Renal pelvis (tissue), 4 donors: ENCODE results near the gene TBC1D5. TPM values are rescaled to one million over a fixed set of nuclear protein-coding genes. Genes with fewer than 3 reads are reported as not detected.

Experiments
- DNase-seq: peaks from one replicate; pipeline ENCODE4 v3.0.0-alpha.2; 2013
- polyA plus RNA-seq, 3 donors: library from polyadenylated mRNA; unstranded; fragments of 120-200 nt; gene quantifications; one replicate each; pipeline ENCODE4 v1.2.1, GENCODE V29; 2013; ENCODE audit not compliant: insufficient read length in 3 of 3

Gene TBC1D5
- polyA plus RNA-seq, 3 donors = 46.4 to 52.8 (median 48.8) TPM

GRCh38 chr3:17179381-17180205 lies 562.8 kb downstream of the TBC1D5 start:
- DNase-seq = no peak

GRCh38 chr3:17176757-17177156 lies 565.7 kb downstream of the TBC1D5 start:
- DNase-seq = no peak

GRCh38 chr3:17175187-17175807 lies 567.1 kb downstream of the TBC1D5 start:
- DNase-seq = no peak

- no peak for DNase-seq
Observed at GRCh38 chr3:17166369-17166768, 576.1 kb downstream of the TBC1D5 start.

GRCh38 chr3:17162116-17162515 lies 580.3 kb downstream of the TBC1D5 start:
- DNase-seq = no peak

- no peak for DNase-seq
Observed at GRCh38 chr3:17160597-17160996, 581.8 kb downstream of the TBC1D5 start.

- no peak for DNase-seq
Observed at GRCh38 chr3:17158941-17159682, 583.3 kb downstream of the TBC1D5 start.

- DNase-seq = peak; percentile 20
Observed at GRCh38 chr3:17157713-17158112, 584.7 kb downstream of the TBC1D5 start.

GRCh38 chr3:17156864-17157263 lies 585.6 kb downstream of the TBC1D5 start:
- DNase-seq = no peak

GRCh38 chr3:17155951-17156350 lies 586.5 kb downstream of the TBC1D5 start:
- DNase-seq = no peak

- no peak for DNase-seq
Observed at GRCh38 chr3:17154941-17155340, 587.5 kb downstream of the TBC1D5 start.

- DNase-seq = no peak
Observed at GRCh38 chr3:17154221-17154620, 588.2 kb downstream of the TBC1D5 start.

GRCh38 chr3:17153209-17153608 lies 589.2 kb downstream of the TBC1D5 start:
- DNase-seq = no peak

- no peak for DNase-seq
Observed at GRCh38 chr3:17151598-17152373, 590.6 kb downstream of the TBC1D5 start.

GRCh38 chr3:17149076-17149475 lies 593.4 kb downstream of the TBC1D5 start:
- no peak for DNase-seq

GRCh38 chr3:17144665-17144993 lies 597.8 kb downstream of the TBC1D5 start:
- DNase-seq = no peak

GRCh38 chr3:17143893-17144664 lies 598.4 kb downstream of the TBC1D5 start:
- no peak for DNase-seq

- no peak for DNase-seq
Observed at GRCh38 chr3:17142516-17142915, 599.9 kb downstream of the TBC1D5 start.

- no peak for DNase-seq
Observed at GRCh38 chr3:17141699-17142098, 600.7 kb downstream of the TBC1D5 start.

- DNase-seq = no peak
Observed at GRCh38 chr3:17140670-17141505, 601.5 kb downstream of the TBC1D5 start.
